ENCODE results near the gene FLT3.
"Not testable (repeated sequence)": the region's sequence is repeated elsewhere in the genome, so short reads cannot be mapped to it uniquely, and the experiment has no call there.

The FLT3 gene

GRCh38 chr13:28116736-28117135, 16.4 kb upstream of the FLT3 start:
- H3K79me2 ChIP-seq (ENCODE audit: insufficient read depth, low read length) = no peaks in the 10 kb centered on the region
- H3K9ac ChIP-seq (ENCODE audit: low read length) = no peak overlapping the region
- no peaks in the 10 kb centered on the region for H3K36me3 ChIP-seq (ENCODE audit: low read length)
- H4K20me1 ChIP-seq (ENCODE audit: low read depth, low read length) = no peaks in the 10 kb centered on the region
- no peaks in the 10 kb centered on the region for H3F3A ChIP-seq (ENCODE audit: insufficient read depth)
- no peak overlapping the region for H2AFZ ChIP-seq (ENCODE audit: low read depth, low read length, severe bottlenecking)
- no peak overlapping the region for H3K27ac ChIP-seq (ENCODE audit: low read depth, low read length)
- no peak overlapping the region for H3K4me3 ChIP-seq (ENCODE audit: insufficient read depth, low read length, poor library complexity, severe bottlenecking)
- H3K9me3 ChIP-seq (ENCODE audit: insufficient read depth, low read length) = no peaks in the 10 kb centered on the region
- no peaks in the 10 kb centered on the region for H3K9me2 ChIP-seq (replicated peaks; ENCODE audit: insufficient read depth, low read length)
- H3K4me2 ChIP-seq (ENCODE audit: low read depth, low read length, poor library complexity, severe bottlenecking) = no peak overlapping the region
- TF ChIP-seq EZH2phosphoT487 (conservative IDR thresholded peaks at IDR 0.05; ENCODE audit: low read length) = no peak
- no peak for TF ChIP-seq CTCF (IDR thresholded peaks at IDR 0.05; ENCODE audit: insufficient read depth, low read length, poor library complexity, severe bottlenecking)
- H3K27me3 ChIP-seq (ENCODE audit: low read length) = no peaks in the 10 kb centered on the region

- H3K4me2 ChIP-seq (ENCODE audit: low read depth, low read length, poor library complexity, severe bottlenecking) = no peak overlapping the region
Observed at GRCh38 chr13:28110414-28110813, 10.0 kb upstream of the FLT3 start.

GRCh38 chr13:28106976-28107375, 6.6 kb upstream of the FLT3 start:
- no peaks in the 10 kb centered on the region for H3K9me3 ChIP-seq (ENCODE audit: insufficient read depth, low read length)
- H3K4me3 ChIP-seq (ENCODE audit: insufficient read depth, low read length, poor library complexity, severe bottlenecking) = no peak overlapping the region
- no peaks in the 10 kb centered on the region for H3K79me2 ChIP-seq (ENCODE audit: insufficient read depth, low read length)
- no peak overlapping the region for H3K9ac ChIP-seq (ENCODE audit: low read length)
- H3K9me2 ChIP-seq (replicated peaks; ENCODE audit: insufficient read depth, low read length) = no peaks in the 10 kb centered on the region
- no peak overlapping the region for H3K27ac ChIP-seq (ENCODE audit: low read depth, low read length)
- no peak overlapping the region for H2AFZ ChIP-seq (ENCODE audit: low read depth, low read length, severe bottlenecking)
- H3F3A ChIP-seq (ENCODE audit: insufficient read depth) = no peaks in the 10 kb centered on the region
- no peaks in the 10 kb centered on the region for H3K27me3 ChIP-seq (ENCODE audit: low read length)
- no peaks in the 10 kb centered on the region for H4K20me1 ChIP-seq (ENCODE audit: low read depth, low read length)
- H3K4me2 ChIP-seq (ENCODE audit: low read depth, low read length, poor library complexity, severe bottlenecking) = no peak overlapping the region
- no peaks in the 10 kb centered on the region for H3K36me3 ChIP-seq (ENCODE audit: low read length)
- no peak for TF ChIP-seq CTCF (IDR thresholded peaks at IDR 0.05; ENCODE audit: insufficient read depth, low read length, poor library complexity, severe bottlenecking)
- no peak for TF ChIP-seq EZH2phosphoT487 (conservative IDR thresholded peaks at IDR 0.05; ENCODE audit: low read length)

More at GRCh38 chr13:28110414-28110813, 10.0 kb upstream of the FLT3 start:
- H3K79me2 ChIP-seq (ENCODE audit: insufficient read depth, low read length) = no peaks in the 10 kb centered on the region
- H4K20me1 ChIP-seq (ENCODE audit: low read depth, low read length) = no peaks in the 10 kb centered on the region
- H3K9me3 ChIP-seq (ENCODE audit: insufficient read depth, low read length) = no peaks in the 10 kb centered on the region
- no peak for TF ChIP-seq EZH2phosphoT487 (conservative IDR thresholded peaks at IDR 0.05; ENCODE audit: low read length)
- TF ChIP-seq CTCF (IDR thresholded peaks at IDR 0.05; ENCODE audit: insufficient read depth, low read length, poor library complexity, severe bottlenecking) = no peak
- H3K4me3 ChIP-seq (ENCODE audit: insufficient read depth, low read length, poor library complexity, severe bottlenecking) = no peak overlapping the region
- no peak overlapping the region for H2AFZ ChIP-seq (ENCODE audit: low read depth, low read length, severe bottlenecking)
- no peaks in the 10 kb centered on the region for H3K27me3 ChIP-seq (ENCODE audit: low read length)
- H3K36me3 ChIP-seq (ENCODE audit: low read length) = no peaks in the 10 kb centered on the region
- H3K9ac ChIP-seq (ENCODE audit: low read length) = no peak overlapping the region
- no peaks in the 10 kb centered on the region for H3F3A ChIP-seq (ENCODE audit: insufficient read depth)
- no peaks in the 10 kb centered on the region for H3K9me2 ChIP-seq (replicated peaks; ENCODE audit: insufficient read depth, low read length)
- no peak overlapping the region for H3K27ac ChIP-seq (ENCODE audit: low read depth, low read length)

- H3K36me3 ChIP-seq (ENCODE audit: low read length); H3F3A ChIP-seq (ENCODE audit: insufficient read depth); H3K27me3 ChIP-seq (ENCODE audit: low read length); H2AFZ ChIP-seq (ENCODE audit: low read depth, low read length, severe bottlenecking); H4K20me1 ChIP-seq (ENCODE audit: low read depth, low read length); H3K4me3 ChIP-seq (ENCODE audit: insufficient read depth, low read length, poor library complexity, severe bottlenecking); H3K9me3 ChIP-seq (ENCODE audit: insufficient read depth, low read length); H3K9ac ChIP-seq (ENCODE audit: low read length); H3K27ac ChIP-seq (ENCODE audit: low read depth, low read length); H3K9me2 ChIP-seq (replicated peaks; ENCODE audit: insufficient read depth, low read length); H3K79me2 ChIP-seq (ENCODE audit: insufficient read depth, low read length); H3K4me2 ChIP-seq (ENCODE audit: low read depth, low read length, poor library complexity, severe bottlenecking): not testable (repeated sequence)
Observed at GRCh38 chr13:28101886-28102285, 1.5 kb upstream of the FLT3 start.
